ENCODE measurements around the gene AURKA.

GRCh38 chr20:56440346-56441007 is 48.5 kb upstream of the AURKA start:
- TF ChIP-seq CTCF (IDR thresholded peaks at IDR 0.05; ENCODE audit: borderline replicate concordance, extremely low read depth, low read length, poor library complexity, severe bottlenecking): no peak
- no peak for TF ChIP-seq EZH2 (IDR thresholded peaks at IDR 0.05; ENCODE audit: borderline replicate concordance, low read depth, low read length, severe bottlenecking)

Data from DND-41 (cell line).